Measurements from ENCODE around the gene NUDT4B.
"Not testable (repeated sequence)": the region's sequence is repeated elsewhere in the genome, so short reads cannot be mapped to it uniquely, and the experiment has no call there.

DNA sequence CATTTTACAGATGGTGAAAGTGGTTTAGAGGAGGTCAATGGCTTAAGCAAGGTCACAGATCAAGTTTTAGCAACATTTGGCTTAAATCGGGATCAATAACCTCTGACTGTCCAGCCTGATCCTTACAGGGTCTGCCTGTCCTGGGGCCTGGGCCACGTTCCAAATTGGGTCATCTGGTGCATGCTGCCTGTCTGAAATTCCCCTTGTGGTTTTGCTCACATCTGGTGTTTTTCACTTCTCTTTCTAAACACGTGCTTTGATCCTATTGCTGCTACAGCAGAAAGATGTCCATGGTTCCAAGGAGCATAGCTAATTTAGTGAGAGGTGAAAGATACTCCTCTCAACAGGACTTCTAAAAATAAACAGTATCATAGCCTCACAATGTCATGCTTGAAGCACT, 19.4 kb upstream of the NUDT4B start:
- TF ChIP-seq POLR2AphosphoS5 (IDR thresholded peaks at IDR 0.05; ENCODE audit: low read depth, low read length); EP300 (IDR thresholded peaks at IDR 0.05; ENCODE audit: borderline replicate concordance in 1 of 2, low read depth in 1 of 2, low read length in 1 of 2); YY1 (IDR thresholded peaks at IDR 0.05; ENCODE audit: low read depth); FOXJ3 (CRISPR knock-in tag; IDR thresholded peaks at IDR 0.05); JUND (IDR thresholded peaks at IDR 0.05); NFIC (IDR thresholded peaks at IDR 0.05; ENCODE audit: borderline replicate concordance); RXRA (IDR thresholded peaks at IDR 0.05; ENCODE audit: borderline replicate concordance, low read depth); GATA2 (CRISPR knock-in tag; IDR thresholded peaks at IDR 0.05); MEF2A (IDR thresholded peaks at IDR 0.05; ENCODE audit: borderline replicate concordance, low read depth); EZH2phosphoT487 (IDR thresholded peaks at IDR 0.05; ENCODE audit: borderline replicate concordance, low read depth): not testable (repeated sequence)
- TF ChIP-seq, protein P1, sequence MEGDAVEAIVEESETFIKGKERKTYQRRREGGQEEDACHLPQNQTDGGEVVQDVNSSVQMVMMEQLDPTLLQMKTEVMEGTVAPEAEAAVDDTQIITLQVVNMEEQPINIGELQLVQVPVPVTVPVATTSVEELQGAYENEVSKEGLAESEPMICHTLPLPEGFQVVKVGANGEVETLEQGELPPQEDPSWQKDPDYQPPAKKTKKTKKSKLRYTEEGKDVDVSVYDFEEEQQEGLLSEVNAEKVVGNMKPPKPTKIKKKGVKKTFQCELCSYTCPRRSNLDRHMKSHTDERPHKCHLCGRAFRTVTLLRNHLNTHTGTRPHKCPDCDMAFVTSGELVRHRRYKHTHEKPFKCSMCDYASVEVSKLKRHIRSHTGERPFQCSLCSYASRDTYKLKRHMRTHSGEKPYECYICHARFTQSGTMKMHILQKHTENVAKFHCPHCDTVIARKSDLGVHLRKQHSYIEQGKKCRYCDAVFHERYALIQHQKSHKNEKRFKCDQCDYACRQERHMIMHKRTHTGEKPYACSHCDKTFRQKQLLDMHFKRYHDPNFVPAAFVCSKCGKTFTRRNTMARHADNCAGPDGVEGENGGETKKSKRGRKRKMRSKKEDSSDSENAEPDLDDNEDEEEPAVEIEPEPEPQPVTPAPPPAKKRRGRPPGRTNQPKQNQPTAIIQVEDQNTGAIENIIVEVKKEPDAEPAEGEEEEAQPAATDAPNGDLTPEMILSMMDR (IDR thresholded peaks at IDR 0.05), result not testable (repeated sequence)
- TF ChIP-seq, protein P2, sequence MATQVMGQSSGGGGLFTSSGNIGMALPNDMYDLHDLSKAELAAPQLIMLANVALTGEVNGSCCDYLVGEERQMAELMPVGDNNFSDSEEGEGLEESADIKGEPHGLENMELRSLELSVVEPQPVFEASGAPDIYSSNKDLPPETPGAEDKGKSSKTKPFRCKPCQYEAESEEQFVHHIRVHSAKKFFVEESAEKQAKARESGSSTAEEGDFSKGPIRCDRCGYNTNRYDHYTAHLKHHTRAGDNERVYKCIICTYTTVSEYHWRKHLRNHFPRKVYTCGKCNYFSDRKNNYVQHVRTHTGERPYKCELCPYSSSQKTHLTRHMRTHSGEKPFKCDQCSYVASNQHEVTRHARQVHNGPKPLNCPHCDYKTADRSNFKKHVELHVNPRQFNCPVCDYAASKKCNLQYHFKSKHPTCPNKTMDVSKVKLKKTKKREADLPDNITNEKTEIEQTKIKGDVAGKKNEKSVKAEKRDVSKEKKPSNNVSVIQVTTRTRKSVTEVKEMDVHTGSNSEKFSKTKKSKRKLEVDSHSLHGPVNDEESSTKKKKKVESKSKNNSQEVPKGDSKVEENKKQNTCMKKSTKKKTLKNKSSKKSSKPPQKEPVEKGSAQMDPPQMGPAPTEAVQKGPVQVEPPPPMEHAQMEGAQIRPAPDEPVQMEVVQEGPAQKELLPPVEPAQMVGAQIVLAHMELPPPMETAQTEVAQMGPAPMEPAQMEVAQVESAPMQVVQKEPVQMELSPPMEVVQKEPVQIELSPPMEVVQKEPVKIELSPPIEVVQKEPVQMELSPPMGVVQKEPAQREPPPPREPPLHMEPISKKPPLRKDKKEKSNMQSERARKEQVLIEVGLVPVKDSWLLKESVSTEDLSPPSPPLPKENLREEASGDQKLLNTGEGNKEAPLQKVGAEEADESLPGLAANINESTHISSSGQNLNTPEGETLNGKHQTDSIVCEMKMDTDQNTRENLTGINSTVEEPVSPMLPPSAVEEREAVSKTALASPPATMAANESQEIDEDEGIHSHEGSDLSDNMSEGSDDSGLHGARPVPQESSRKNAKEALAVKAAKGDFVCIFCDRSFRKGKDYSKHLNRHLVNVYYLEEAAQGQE (IDR thresholded peaks at IDR 0.05; ENCODE audit: low read depth, low read length), result not testable (repeated sequence)
- TF ChIP-seq, protein P3, sequence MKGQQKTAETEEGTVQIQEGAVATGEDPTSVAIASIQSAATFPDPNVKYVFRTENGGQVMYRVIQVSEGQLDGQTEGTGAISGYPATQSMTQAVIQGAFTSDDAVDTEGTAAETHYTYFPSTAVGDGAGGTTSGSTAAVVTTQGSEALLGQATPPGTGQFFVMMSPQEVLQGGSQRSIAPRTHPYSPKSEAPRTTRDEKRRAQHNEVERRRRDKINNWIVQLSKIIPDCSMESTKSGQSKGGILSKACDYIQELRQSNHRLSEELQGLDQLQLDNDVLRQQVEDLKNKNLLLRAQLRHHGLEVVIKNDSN (IDR thresholded peaks at IDR 0.05; ENCODE audit: borderline replicate concordance, low read depth), result not testable (repeated sequence)
